ENCODE measurements around the gene MACROD2.
"Not testable (repeated sequence)": the region's sequence is repeated elsewhere in the genome, so short reads cannot be mapped to it uniquely, and the experiment has no call there.

Gene MACROD2

GRCh38 chr20:14889496-14890255 lies 894.4 kb downstream of the MACROD2 start:
- no peak for DNase-seq

DNA sequence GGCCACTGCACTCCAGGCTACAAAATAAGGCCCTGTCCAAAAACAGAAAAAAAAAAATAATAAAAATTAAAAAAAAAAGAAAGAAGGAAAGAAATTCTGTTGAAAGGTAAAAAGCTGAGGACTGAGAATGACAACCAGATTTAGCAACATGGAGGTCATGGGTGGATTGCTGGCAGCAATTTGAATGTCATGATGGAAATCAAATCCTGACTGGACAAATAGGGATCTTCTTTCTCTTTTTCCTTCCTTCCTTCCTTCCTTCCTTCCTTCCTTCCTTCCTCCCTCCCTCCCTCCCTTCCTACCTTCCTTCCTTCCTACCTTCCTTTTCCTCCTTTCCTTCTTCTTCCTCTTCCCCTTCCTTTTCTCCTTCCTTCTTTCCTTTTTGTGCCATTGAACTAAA lies 895.4 kb downstream of the MACROD2 start:
- DNase-seq = no peak

DNA sequence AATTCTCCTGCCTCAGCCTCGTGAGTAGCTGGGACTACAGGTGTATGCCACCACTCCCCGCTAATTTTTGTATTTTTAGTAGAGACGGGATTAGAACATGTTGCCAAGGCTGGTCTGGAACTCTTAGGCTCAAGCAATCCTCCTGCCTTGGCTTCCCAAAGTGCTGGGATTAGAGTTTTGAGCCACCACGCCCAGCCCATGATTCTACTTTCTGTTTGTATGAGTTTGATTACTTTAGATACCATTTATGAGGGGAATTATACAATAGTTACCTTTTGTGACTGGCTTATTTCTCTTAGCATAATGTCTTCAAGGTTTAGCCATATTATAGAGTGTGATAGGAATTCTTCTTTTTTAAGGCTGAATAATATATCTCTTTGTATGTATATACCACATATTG lies 897.5 kb downstream of the MACROD2 start:
- no peak for DNase-seq

DNA sequence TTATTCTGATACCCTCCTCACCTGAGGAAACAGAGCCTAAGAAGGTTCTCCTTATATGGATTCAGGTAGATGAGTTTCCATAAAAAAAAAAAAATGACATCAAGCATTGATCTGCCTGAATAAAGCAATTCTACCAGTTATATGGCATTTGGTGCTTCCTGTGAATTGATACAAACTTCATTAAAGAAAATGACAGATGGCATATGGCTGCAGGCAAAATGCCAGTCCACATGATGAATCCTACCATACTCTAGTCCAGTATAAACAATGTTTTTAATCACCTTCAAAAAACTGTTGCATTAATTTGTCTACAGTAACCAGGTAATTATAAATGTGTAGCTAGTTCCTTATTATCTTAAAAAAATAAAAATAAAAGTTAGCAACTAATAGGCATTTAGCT lies 901.3 kb downstream of the MACROD2 start:
- no peak for DNase-seq

DNA sequence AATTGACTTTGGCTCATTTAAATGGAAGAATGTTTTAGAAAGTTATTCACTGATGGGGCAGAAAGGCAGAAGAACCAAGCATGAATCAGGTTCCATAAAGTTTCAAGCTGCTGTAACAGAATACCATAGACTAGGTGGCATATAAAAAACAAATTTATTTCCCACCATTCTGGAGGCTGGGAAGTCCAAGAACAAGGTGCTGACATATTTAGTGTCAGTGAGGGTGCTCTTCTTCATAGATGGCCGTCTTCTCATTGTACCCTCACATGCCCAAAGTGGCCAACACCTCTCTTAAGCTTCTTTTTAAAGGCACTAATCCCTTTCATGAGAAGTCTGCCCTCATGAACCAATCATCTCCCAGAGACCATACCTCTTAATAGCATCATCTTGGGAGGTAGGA lies 902.3 kb downstream of the MACROD2 start:
- no peak for DNase-seq

- DNase-seq = no peak
Observed at GRCh38 chr20:14902432-14903089, 907.2 kb downstream of the MACROD2 start.

- DNase-seq = no peak
Observed at GRCh38 chr20:14906908-14907434, 911.7 kb downstream of the MACROD2 start.

- DNase-seq = no peak
Observed at GRCh38 chr20:14910126-14910525, 914.8 kb downstream of the MACROD2 start.

GRCh38 chr20:14913896-14914620 lies 918.7 kb downstream of the MACROD2 start:
- no peak for DNase-seq

DNA sequence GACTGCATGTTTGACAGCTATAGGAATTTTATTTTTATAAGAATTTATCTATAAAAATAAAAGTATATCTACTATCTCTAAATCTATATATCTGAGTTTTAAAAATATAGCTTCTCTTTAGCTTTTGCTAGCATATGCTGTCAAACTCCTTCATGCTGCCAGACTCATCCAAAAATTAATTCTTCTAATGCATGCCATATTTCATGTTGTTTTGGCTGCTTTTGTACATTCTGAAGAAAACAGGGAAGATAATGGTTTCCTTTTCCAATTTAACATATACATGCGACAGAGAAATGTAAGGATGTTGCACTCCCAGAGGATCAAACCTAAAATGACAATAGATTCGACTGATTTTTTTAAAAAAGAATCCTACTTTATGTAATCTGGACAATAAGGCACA lies 919.3 kb downstream of the MACROD2 start:
- DNase-seq = no peak

GRCh38 chr20:14915356-14915755 lies 920.0 kb downstream of the MACROD2 start:
- DNase-seq = no peak

- DNase-seq = no peak
Observed at GRCh38 chr20:14916360-14916920, 921.1 kb downstream of the MACROD2 start.

- DNase-seq = no peak
Observed at GRCh38 chr20:14918281-14918680, 923.0 kb downstream of the MACROD2 start.

- DNase-seq = no peak
Observed at GRCh38 chr20:14918976-14919375, 923.7 kb downstream of the MACROD2 start.

DNA sequence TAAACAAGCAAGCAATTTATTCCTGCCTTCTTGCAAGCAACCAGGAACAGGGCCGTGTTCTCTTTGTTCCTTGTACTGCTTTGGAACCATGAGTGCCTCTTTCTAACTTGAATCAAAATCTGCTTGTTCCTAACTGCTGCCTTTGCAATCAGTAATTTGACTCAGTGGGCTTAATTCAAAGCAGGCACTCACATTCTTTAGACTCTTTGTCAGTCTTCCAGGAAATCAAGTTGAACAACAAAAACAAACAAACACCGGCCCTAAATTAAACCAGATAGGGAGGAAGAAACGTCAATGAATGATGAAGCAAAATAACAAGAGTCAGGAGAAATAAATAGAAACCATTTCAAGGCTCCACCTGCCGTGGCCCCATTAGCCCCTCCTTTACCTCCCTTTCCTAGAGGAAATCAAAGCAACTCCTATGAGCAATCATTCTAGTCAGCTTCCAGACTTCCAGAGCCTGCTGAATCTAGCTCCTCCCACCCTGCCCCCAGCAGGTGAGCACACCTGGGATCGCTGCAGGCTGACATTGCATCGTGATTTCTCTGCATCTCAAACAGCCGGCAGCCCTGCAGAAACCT lies 924.3 kb downstream of the MACROD2 start:
- DNase-seq = no peak

DNA sequence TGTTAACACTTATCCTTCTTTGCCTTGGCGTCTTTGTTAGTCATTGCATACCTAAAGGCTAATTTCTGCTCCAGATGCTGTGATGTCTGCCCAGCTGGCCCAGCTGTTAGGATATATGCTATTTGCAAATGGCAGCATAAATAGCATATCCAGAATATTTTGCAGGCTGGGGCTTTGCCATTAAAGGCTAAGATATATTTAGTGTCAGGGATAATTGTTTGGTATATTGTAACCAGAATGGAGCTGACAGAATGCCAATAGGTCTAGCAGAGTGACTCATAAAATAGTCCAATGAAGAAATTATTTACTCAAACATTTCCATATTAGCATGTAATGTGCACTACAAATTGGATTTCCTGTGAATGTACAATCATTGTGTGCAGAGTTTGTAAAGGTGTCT lies 926.2 kb downstream of the MACROD2 start:
- DNase-seq = no peak

DNA sequence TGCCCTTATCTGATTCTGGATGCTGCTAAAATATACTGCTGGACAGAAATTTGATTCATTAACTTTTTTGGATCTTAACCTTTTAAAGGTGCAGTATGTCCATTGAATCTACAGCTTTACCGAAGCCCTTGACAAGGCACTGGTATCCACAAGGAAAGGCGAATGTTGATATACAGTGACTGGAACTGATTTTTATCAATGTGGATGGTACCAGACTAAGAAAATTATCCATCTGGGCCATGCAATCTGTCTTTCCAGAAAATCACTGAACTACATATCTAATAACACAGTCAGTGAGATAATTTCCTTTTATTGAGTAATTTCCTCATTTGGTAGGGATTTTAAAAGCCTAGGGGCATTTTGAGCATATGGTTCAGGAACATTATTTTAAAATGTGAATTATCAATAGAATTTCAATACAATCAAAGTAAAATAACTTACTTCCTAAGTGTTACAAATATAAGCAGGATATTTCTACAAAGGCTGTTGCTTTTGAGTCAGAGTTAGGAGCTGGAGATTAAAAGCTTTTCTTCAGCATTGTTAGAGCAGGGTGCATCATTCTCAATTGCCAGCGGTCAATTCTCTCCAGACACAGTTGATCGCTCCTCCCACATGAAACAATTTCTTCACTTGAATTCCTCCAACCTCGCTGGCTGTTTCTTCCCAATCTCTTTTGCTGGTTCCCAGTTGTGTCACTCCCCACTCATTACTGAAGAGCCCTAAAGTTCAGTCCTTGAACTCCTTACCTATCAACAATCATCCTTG lies 927.4 kb downstream of the MACROD2 start:
- no peak for DNase-seq

DNA sequence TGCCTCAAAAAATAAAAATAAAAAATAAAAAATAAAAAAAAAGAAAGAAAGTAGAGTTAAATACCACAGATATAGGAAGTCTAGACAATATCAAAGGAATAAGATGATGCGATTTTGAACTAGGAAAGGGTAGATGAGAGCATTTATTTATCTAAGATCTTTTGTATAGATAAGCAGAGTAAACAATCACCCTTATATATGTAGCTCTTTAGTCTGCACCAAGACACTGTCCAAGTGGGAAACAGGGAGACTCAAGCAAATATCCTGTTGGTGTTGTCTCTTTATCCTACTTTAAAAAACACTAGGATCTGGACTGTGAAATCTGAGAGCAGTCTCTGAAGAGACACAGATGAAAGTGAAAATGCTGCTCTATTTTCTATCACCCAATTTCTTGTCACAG lies 929.1 kb downstream of the MACROD2 start:
- no peak for DNase-seq

DNA sequence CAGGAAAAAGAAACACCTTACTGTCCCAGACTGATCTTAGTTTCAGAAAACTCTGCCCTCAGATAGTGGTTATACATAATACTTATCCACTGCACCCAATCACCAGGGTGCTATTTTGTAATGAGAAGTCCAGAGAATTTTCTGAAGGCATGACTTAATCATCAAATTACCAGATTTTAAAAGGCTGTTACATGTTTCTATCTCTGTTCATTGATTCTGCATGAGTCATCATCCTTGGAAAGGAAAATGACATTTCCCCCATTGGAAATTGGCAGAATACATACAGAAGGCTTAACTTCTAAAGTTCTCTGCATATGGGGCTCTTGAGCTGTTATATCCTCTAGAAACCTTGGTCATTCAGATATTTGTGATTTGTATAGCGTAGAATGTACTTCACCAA lies 930.0 kb downstream of the MACROD2 start:
- no peak for DNase-seq

DNA sequence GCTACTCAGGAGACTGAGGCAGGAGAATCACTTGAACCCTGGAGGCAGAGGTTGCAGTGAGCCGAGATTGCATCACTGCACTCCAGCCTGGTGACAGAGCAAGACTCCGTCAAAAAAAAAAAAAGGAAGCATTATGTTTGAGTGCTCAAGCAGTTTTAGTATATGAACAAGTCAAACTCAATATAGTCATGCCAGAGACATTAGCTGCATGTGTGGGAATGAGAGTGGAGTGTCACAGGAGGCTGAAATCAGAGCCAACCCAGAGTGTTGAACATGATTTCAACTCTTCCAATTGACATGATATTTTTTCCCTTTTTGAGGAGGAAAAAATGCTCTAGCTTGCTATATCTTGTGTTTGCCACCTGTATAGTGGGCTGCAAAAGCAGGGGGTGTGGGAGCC lies 931.1 kb downstream of the MACROD2 start:
- not testable (repeated sequence) for DNase-seq

DNA sequence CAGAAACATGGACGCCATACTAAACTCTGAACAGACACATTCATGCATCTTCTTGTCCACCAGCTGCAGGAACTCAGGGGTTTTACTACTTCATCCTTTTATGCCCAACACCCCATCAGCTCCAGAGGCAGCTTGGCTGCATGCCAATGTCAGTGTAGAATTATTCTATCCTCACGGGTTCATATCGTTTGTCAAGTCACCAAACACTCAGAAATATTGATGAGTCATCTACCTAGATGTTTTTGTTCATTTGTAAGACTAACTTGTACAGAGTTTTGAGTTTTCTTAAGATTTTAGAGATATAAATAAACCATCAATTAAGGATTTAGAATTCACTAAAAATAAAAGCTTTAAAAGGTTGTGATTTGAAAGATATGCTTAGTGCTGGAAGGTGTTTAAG lies 932.8 kb downstream of the MACROD2 start:
- no peak for DNase-seq

GRCh38 chr20:14929388-14929787 lies 934.1 kb downstream of the MACROD2 start:
- no peak for DNase-seq

Data from NCI-H526 treated with DMSO at 0.1 percent for 48 hours (cell line).